HUES6 (cell line): Measurements from ENCODE around the gene FTCD.
A peak's percentile ranks its signal among the peaks of the same experiment; 100 is the strongest.

Source experiments
- H3K27ac ChIP-seq: 2 replicates; pipeline ENCODE4 v1.7.0; 2013; ENCODE audit warnings: low read depth, mild to moderate bottlenecking, low read length, inconsistent platforms
- H3K27me3 ChIP-seq: 2 replicates; pipeline ENCODE4 v1.6.1; 2013; ENCODE audit warnings: low read length; ENCODE audit not compliant: control insufficient read depth, insufficient read depth
- H3K36me3 ChIP-seq: 2 replicates; pipeline ENCODE4 v1.6.1; 2013; ENCODE audit warnings: low read length; ENCODE audit not compliant: control insufficient read depth, insufficient read depth
- H3K4me1 ChIP-seq: 2 replicates; pipeline ENCODE4 v1.6.1; 2013; ENCODE audit warnings: low read length; ENCODE audit not compliant: control insufficient read depth, insufficient read depth
- H3K4me3 ChIP-seq: 2 replicates; pipeline ENCODE4 v1.5.1; 2013; ENCODE audit warnings: low read depth, low read length
- H3K9ac ChIP-seq: one replicate; pipeline ENCODE4 v1.6.1; 2013; ENCODE audit warnings: mild to moderate bottlenecking, low read length
- H3K9me3 ChIP-seq: 2 replicates; pipeline ENCODE4 v1.6.1; 2013; ENCODE audit warnings: low read depth, low read length; ENCODE audit not compliant: control insufficient read depth, insufficient read depth

Gene FTCD

DNA sequence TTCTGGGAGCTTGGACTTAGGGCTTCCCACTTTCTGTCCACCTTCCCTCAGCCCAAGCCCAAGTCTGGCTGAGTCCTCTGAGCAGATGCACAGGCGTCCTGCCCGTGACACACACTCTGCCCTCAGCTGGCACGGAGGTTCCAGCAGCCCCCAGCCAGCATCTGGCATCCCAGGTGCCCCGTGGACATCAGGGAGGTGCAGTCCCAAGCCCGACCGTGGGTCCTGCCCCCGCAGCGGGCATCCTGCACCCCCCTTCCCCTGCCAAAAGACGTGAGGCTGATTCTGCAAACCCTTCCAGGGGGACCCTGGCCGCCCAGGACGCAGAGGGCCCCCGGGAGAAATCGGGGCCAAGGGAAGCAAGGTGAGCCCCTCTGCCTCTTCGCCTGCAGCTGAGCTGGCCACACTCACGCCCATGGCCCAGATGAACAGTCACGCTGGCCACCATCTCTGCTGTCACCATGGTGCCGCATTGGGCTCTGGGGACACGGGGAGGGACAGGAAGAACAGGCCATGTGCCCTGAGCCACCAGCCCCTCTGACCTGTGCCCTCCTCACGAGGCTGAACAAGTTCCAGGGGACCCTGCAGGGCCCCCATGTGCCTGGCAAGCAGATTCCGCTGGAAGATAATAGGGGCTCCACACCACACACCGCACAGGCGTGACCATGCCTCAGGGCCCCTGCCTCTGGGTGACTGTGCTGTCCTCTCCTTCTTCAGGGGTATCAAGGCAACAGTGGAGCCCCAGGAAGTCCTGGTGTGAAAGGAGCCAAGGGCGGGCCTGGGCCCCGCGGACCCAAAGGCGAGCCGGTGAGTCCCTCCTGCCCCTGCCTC lies 36.8 kb downstream of the FTCD start:
- H3K36me3 ChIP-seq = peaks cover 91% of the 10 kb centered on the region
- H3K9ac ChIP-seq = no peak overlapping the region
- no peak overlapping the region for H3K27ac ChIP-seq

DNA sequence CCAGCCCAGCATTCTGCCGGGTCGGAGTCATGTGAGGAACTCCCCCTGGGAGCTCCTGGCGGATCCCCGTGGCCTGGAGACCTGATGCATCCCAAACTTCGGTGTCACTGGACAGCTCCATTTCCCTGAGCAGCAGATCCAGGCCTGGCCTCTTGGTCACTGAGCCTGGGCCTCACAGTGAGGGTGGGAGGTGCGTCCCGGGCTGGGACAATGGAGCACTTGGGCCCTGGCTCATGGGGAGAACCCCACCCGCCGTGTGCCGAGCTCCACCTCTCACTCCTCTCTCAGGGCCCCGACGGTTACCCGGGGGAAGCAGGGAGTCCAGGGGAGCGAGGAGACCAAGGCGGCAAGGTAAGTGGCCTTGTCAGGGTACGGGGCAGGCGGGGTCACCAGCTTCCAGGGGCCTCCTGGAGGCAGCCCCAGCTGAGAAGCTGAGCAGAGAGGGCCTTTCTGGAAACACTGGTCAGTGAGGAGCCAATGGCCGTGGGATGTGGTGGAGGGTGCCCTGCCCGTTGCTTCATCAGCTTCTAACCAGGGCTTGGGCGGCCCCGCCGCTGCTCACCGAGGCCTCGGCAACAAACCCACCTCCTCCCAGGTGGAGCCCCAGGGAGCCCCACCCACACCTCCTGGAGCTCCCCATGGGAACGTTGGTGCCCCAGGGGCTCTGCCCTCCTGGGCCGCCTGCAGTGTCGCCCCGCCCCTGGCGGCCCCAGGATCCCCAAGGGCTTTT lies 37.6 kb downstream of the FTCD start:
- peaks cover 7% of the 10 kb centered on the region for H3K9me3 ChIP-seq
- H3K27me3 ChIP-seq = no peaks in the 10 kb centered on the region
- peaks cover 97% of the 10 kb centered on the region for H3K36me3 ChIP-seq
- no peak overlapping the region for H3K4me3 ChIP-seq
- no peaks in the 10 kb centered on the region for H3K4me1 ChIP-seq
- no peak overlapping the region for H3K9ac ChIP-seq
- H3K27ac ChIP-seq = no peak overlapping the region; the same call in 1 of the 2 replicates

More for the DNA sequence above, 36.8 kb downstream of the FTCD start:
- Histone ChIP-seq H3K9me3 (peaks cover 7% of the 10 kb centered on the region), H3K4me3 (no peak overlapping the region), H3K27me3 (no peaks in the 10 kb centered on the region), H3K4me1 (no peaks in the 10 kb centered on the region)

DNA sequence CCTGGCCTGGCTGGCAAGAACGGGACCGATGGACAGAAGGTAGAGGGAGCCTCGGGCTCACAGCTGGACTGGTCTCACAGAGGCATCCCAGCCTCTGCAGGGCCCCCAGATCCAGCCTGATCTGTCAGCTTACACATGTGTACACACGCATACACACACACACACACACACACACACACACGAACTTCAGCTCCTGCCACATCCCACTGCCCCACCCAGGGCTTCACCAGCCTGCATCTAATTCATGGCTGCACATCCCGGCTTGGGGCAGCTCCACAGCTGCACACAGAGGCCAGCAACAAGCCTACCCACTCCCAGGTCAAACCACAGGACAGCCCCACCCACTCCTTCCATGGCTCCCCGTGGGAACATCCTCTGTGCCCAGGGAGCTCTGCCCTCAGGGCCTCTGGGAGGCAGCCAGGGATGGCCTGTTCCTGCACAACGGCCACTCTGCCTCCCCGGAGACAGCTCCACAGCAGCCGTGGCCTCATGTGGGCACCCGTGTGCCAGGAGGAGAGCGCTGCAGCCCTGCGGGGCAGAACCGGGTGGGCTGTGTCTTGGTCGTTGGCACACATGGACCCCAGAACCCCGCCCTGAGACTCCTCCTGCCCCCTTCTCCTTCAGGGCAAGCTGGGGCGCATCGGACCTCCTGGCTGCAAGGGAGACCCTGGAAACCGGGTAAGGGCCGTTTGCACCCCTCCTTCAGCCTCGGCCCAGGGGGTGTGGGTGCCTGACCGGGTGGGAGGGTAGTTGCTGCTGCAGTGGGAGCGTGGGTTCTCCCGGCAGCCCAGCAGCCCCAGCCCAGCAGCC lies 38.4 kb downstream of the FTCD start:
- H3K9me3 ChIP-seq = peaks cover 7% of the 10 kb centered on the region
- peak overlapping the region; percentile 41; the same call in 1 of the 2 replicates for H3K27ac ChIP-seq
- no peaks in the 10 kb centered on the region for H3K27me3 ChIP-seq
- H3K4me3 ChIP-seq = no peak overlapping the region
- no peaks in the 10 kb centered on the region for H3K4me1 ChIP-seq
- H3K9ac ChIP-seq = no peak overlapping the region
- H3K36me3 ChIP-seq = peaks cover 97% of the 10 kb centered on the region

DNA sequence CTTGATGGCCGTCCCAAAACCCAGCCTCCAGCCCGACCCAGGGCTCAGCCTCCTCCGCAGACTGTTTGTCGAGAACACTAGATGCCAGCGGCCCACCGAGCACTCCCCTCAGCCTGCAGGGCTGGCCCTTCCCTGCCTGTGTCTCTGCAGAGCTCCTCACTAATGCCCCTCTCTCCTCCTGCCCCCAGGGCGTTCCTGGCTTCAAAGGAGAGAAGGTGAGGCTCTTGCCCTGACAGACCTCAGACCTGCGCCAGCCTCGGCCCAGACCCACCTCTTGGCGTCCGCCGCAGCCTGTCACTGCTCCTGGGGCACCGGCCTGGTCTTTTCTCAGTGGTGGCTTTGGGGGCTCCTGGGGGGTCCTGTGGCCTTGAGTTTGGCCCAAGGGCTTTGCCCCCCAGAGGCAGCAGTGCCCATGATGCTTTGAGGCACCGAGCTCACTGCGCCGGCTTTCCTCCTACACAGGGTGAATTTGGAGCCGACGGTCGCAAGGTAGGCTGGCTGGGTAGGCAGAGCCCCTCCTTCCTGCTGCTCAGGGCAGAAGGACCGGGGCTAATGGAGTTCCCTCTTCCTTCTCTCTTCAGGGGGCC lies 39.1 kb downstream of the FTCD start:
- Histone ChIP-seq H3K9me3 (peaks cover 7% of the 10 kb centered on the region), H3K36me3 (peaks cover 92% of the 10 kb centered on the region), H3K27ac (no peak overlapping the region), H3K27me3 (no peaks in the 10 kb centered on the region), H3K4me3 (no peak overlapping the region), H3K9ac (no peak overlapping the region), H3K4me1 (no peaks in the 10 kb centered on the region)

DNA sequence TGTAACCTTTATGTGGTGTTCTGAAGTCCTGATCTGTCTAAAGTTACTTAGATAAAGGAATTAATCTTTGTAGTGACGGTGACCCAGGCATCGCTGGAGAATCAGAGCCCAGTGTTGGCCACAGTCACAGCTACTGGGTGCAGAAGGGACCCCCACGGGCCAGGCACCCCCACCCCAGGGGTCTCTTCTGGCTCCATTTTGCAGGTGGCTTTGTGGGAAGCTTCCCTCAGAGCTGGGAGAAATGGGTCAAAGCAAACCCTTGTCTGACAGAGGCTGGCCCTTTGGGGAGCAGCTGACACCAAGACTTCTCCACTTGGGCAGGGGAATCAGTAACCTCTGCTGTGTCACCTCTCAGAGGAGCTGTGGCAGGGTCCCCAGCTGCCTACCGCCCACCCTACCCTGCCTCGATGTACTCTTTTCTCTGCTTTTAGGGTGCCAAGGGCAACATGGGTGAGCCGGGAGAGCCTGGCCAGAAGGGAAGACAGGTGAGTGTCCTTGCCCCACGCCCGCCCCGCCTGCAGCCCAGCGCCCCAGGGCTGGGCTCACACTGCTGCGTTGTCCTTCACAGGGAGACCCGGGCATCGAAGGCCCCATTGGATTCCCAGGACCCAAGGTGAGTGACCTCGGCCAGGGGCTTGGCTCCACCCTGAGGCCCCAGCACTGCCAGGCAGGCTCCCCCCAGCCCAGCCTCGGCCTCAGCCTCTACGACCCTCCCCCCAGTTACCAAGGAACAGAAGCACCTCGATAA lies 39.8 kb downstream of the FTCD start:
- no peaks in the 10 kb centered on the region for H3K27me3 ChIP-seq
- H3K4me1 ChIP-seq = peaks cover 2% of the 10 kb centered on the region; the same call in 1 of the 2 replicates
- H3K9ac ChIP-seq = no peak overlapping the region
- H3K36me3 ChIP-seq = peaks cover 88% of the 10 kb centered on the region
- no peak overlapping the region for H3K4me3 ChIP-seq
- peaks cover 7% of the 10 kb centered on the region for H3K9me3 ChIP-seq
- H3K27ac ChIP-seq = no peak overlapping the region

DNA sequence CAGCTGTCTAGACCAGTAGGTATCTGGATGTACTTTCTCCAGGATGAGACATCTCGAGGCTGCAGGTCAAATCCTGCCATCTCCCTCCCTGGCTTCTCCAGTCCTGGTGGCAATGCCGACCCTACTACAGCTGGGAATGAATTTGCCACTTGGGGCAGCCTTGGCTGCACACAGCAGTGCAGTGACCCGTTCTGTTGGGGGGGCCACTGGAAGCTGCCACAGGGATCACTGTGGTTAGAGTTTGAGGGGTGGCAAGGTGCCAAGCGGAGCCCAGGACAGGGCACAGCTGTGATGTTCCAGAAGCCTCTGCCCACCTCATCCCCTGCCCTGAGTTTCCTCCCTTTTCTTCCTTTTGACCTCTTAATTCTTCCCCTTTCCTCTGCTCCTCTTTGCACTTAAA lies 40.4 kb downstream of the FTCD start:
- Histone ChIP-seq H3K36me3 (peaks cover 82% of the 10 kb centered on the region), H3K9ac (no peak overlapping the region), H3K27ac (no peak overlapping the region), H3K9me3 (peaks cover 7% of the 10 kb centered on the region), H3K4me3 (no peak overlapping the region), H3K4me1 (peaks cover 6% of the 10 kb centered on the region; the same call in 1 of the 2 replicates), H3K27me3 (no peaks in the 10 kb centered on the region)

DNA sequence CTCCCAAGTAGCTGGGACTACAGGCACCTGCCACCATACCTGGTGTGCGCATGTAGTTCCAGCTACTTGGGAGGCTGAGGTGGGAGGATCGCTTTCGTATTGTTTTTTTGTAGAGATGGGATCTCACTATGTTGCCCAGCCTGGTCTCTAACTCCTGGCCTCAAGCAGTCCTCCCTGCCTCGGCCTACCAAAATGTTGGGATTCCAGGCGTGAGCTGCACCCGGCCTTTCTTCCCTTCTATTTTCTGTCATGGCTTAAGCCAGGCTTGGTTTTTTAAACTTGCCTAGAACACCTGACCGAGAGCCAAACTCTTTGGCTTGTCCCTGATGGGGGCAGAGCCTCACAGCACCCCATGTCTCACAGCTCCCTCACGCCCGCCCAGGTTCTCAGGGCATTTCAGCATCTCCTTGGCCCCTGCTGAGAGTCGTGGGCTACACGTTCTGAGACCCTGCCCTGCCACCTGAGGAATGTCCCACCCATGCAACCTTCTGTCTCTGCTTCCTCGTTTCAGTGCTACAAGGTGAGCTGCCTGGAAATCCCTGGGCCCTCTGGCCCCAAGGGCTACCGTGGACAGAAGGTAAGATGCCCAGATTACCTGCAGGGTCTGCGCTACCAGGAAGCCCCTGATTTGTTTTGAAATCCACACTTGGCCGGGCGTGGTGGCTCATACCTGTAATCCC lies 41.7 kb downstream of the FTCD start:
- H3K9ac ChIP-seq = no peak overlapping the region
- no peaks in the 10 kb centered on the region for H3K27me3 ChIP-seq
- H3K9me3 ChIP-seq = peaks cover 7% of the 10 kb centered on the region
- H3K4me3 ChIP-seq = no peak overlapping the region
- H3K27ac ChIP-seq = no peak overlapping the region
- peaks cover 69% of the 10 kb centered on the region for H3K36me3 ChIP-seq
- peaks cover 6% of the 10 kb centered on the region; the same call in 1 of the 2 replicates for H3K4me1 ChIP-seq

DNA sequence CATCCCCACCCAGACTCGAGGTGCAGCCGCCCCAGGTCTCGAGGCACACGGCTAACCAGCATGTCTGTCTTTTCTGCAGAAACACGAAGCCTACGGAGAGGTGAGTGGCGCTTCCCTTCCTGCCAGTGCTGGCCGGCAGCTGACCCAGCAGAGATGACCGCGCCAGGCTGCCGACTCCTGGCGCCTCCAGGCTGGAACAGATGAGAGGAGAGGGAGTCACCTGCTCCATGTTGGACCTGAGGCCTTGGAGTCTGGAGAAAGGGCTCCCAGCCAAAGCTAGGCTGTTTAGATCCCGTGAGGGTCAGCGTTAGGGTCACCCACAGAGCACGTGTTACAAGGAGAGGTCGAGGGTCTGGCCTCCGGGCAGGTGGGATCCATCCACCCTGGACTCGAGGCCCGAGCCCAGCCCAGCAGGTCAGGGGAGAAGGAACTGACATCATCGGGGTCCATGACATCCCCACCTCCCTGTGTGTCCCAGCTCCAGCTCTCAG lies 42.6 kb downstream of the FTCD start:
- Histone ChIP-seq H3K9me3 (peaks cover 12% of the 10 kb centered on the region), H3K27ac (no peak overlapping the region), H3K9ac (no peak overlapping the region), H3K27me3 (no peaks in the 10 kb centered on the region), H3K4me1 (peaks cover 6% of the 10 kb centered on the region; the same call in 1 of the 2 replicates), H3K4me3 (no peak overlapping the region), H3K36me3 (peaks cover 60% of the 10 kb centered on the region)

DNA sequence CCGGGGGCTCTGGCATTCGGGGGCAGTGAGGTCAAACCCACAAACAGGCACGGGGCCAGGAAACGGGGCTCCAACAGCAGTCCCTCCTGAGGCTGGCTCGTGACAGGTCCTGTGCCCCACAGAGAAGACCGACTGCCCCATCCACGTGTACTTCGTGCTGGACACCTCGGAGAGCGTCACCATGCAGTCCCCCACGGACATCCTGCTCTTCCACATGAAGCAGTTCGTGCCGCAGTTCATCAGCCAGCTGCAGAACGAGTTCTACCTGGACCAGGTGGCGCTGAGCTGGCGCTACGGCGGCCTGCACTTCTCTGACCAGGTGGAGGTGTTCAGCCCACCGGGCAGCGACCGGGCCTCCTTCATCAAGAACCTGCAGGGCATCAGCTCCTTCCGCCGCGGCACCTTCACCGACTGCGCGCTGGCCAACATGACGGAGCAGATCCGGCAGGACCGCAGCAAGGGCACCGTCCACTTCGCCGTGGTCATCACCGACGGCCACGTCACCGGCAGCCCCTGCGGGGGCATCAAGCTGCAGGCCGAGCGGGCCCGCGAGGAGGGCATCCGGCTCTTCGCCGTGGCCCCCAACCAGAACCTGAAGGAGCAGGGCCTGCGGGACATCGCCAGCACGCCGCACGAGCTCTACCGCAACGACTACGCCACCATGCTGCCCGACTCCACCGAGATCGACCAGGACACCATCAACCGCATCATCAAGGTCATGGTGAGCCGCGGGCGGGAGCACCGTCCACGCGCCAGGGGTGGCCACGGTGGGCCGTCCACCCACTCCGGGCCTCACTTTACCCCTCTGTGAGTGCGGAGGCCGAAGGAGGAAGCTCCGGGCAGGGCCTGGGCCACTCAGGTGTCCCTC lies 43.3 kb downstream of the FTCD start:
- H3K9ac ChIP-seq = no peak overlapping the region
- peaks cover 15% of the 10 kb centered on the region for H3K9me3 ChIP-seq
- H3K4me1 ChIP-seq = peaks cover 6% of the 10 kb centered on the region; the same call in 1 of the 2 replicates
- peaks cover 54% of the 10 kb centered on the region for H3K36me3 ChIP-seq
- no peaks in the 10 kb centered on the region for H3K27me3 ChIP-seq
- H3K27ac ChIP-seq = no peak overlapping the region
- no peak overlapping the region for H3K4me3 ChIP-seq
